Activated CD8-positive, alpha-beta memory T cell treated with anti-CD3 and anti-CD28 coated beads, Interleukin-2, amount 10 ng/mL, durations not matched to agents 7 days and 5 days (primary cell): ENCODE results near the gene VN1R5. TPM values are rescaled to one million over a fixed set of nuclear protein-coding genes. Genes with fewer than 3 reads are reported as not detected.
"Not testable (repeated sequence)": the region's sequence is repeated elsewhere in the genome, so short reads cannot be mapped to it uniquely, and the experiment has no call there.

Experiments used
- ATAC-seq: fragments of 150-1000 bp; cut with Tn5 transposase; one replicate; pipeline ENCODE4 v1.10.0; 2021; ENCODE audit warnings: moderate library complexity
- CTCF ChIA-PET: fragments of 350-600 bp; sonication (Branson Sonifier 250); formaldehyde crosslinking; loops from one replicate; lab custom pipeline; 2021; ENCODE audit warnings: antibody characterized with exemption; lab: Charles Lee
- DNase-seq: peaks from one replicate; pipeline ENCODE4 v3.0.0-alpha.2; 2020
- H3K27ac Mint-ChIP-seq: one replicate; pipeline ENCODE4 v1.8.0; 2021; ENCODE audit warnings: mild to moderate bottlenecking, mixed read lengths
- H3K27me3 Mint-ChIP-seq: one replicate; pipeline ENCODE4 v1.8.0; 2021; ENCODE audit warnings: mixed read lengths
- H3K36me3 Mint-ChIP-seq: one replicate; pipeline ENCODE4 v1.8.0; 2021; ENCODE audit warnings: mild to moderate bottlenecking, mixed read lengths
- H3K4me1 Mint-ChIP-seq: one replicate; pipeline ENCODE4 v1.8.0; 2021; ENCODE audit warnings: mixed read lengths
- H3K4me3 Mint-ChIP-seq: one replicate; pipeline ENCODE4 v1.8.0; 2021; ENCODE audit warnings: mild to moderate bottlenecking, moderate library complexity, mixed read lengths
- H3K9me3 Mint-ChIP-seq: one replicate; pipeline ENCODE4 v1.8.0; 2022; ENCODE audit warnings: low read depth, mixed read lengths
- total RNA-seq, 2 experiments: library from RNA; stranded (reverse); gene quantifications; one replicate each; pipeline ENCODE4 v1.2.3, GENCODE V29; 2021

VN1R5 gene
- not detected for total RNA-seq

- H3K27ac Mint-ChIP-seq, CTCF ChIA-PET, DNase-seq, H3K4me3 Mint-ChIP-seq, H3K9me3 Mint-ChIP-seq, H3K36me3 Mint-ChIP-seq, H3K4me1 Mint-ChIP-seq, H3K27me3 Mint-ChIP-seq, ATAC-seq: not testable (repeated sequence)
Measured at GRCh38 chr1:247255772-247256171, at the start of gene VN1R5. TSS of gene VN1R5 (plus strand) at chr1:247256072.

GRCh38 chr1:247209396-247209795, 46.5 kb upstream of the VN1R5 start:
- DNase-seq = no peak
- Mint-ChIP-seq H3K4me1 (peaks cover 60% of the 10 kb centered on the region), H3K27ac (peak overlapping the region; percentile 95), H3K4me3 (peak overlapping the region; percentile 77), H3K9me3 (peaks cover 18% of the 10 kb centered on the region), H3K36me3 (peaks cover 51% of the 10 kb centered on the region), H3K27me3 (no peaks in the 10 kb centered on the region)
- CTCF ChIA-PET = interaction anchor here (1.2 to 1.3 kb wide), 2 partner anchors 130 to 163 kb away, joined by 5 to 6 read pairs; partner anchors contain the start of gene ZNF670
- no peak for ATAC-seq

DNA sequence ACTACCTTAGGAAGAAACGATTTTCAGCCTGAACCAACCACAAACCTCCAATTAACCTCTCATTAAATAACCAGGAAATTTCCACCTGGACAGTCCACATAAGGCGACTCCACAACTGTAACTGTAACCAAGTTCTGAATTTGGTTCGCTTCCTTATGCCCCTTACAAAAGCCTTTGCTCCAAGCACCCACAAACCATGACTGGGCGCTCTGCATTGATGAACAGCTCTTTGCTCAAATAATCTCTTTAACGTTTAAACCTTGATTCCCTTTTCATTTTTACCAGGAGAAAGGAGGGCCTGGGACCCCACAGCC, 45.9 kb upstream of the VN1R5 start:
- Mint-ChIP-seq H3K4me3 (peak overlapping the region; percentile 77), H3K27ac (peak overlapping the region; percentile 95), H3K27me3 (no peaks in the 10 kb centered on the region), H3K9me3 (peaks cover 16% of the 10 kb centered on the region), H3K4me1 (peaks cover 59% of the 10 kb centered on the region), H3K36me3 (peaks cover 46% of the 10 kb centered on the region)
- CTCF ChIA-PET = interaction anchor here (1.2 to 1.3 kb wide), 2 partner anchors 131 to 163 kb away, joined by 5 to 6 read pairs; partner anchors contain the start of gene ZNF670
- DNase-seq = no peak
- no peak for ATAC-seq

- H3K4me3 Mint-ChIP-seq = peak overlapping the region; percentile 77
- peaks cover 43% of the 10 kb centered on the region for H3K36me3 Mint-ChIP-seq
- no peaks in the 10 kb centered on the region for H3K27me3 Mint-ChIP-seq
- CTCF ChIA-PET = interaction anchor here (1.2 to 1.3 kb wide), 2 partner anchors 131 to 162 kb away, joined by 5 to 6 read pairs; partner anchors contain the start of gene ZNF670
- peak; percentile 99 for ATAC-seq
- peak overlapping the region; percentile 95 for H3K27ac Mint-ChIP-seq
- DNase-seq = peak; percentile 98
- H3K9me3 Mint-ChIP-seq = peaks cover 16% of the 10 kb centered on the region
- peaks cover 56% of the 10 kb centered on the region for H3K4me1 Mint-ChIP-seq
Measured at GRCh38 chr1:247210376-247211117, 45.3 kb upstream of the VN1R5 start.

DNA sequence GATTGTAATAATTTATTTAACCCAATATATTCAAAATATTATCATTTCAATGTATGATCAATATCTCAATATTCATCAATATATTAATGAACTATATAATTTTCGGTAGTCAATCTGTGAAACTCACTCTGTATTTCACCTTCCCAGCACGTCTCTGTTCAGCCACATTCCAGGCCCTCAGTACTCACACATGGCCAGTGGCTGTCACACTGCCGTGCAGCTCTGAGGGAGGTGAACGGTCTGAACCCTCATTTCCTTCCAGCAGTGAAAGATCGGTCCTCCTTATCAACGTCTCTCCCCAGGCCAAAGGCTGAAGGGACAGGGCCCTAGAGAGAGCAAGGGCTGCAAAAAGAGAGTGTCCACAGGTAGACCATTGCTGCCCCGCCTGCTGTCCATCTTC, 44.5 kb upstream of the VN1R5 start:
- H3K4me1 Mint-ChIP-seq = peaks cover 49% of the 10 kb centered on the region
- ATAC-seq = no peak
- H3K9me3 Mint-ChIP-seq = peaks cover 9% of the 10 kb centered on the region
- CTCF ChIA-PET = no interaction called here
- H3K27me3 Mint-ChIP-seq = no peaks in the 10 kb centered on the region
- H3K27ac Mint-ChIP-seq = peak overlapping the region; percentile 46
- H3K4me3 Mint-ChIP-seq = no peak overlapping the region
- DNase-seq = no peak
- peaks cover 38% of the 10 kb centered on the region for H3K36me3 Mint-ChIP-seq

DNA sequence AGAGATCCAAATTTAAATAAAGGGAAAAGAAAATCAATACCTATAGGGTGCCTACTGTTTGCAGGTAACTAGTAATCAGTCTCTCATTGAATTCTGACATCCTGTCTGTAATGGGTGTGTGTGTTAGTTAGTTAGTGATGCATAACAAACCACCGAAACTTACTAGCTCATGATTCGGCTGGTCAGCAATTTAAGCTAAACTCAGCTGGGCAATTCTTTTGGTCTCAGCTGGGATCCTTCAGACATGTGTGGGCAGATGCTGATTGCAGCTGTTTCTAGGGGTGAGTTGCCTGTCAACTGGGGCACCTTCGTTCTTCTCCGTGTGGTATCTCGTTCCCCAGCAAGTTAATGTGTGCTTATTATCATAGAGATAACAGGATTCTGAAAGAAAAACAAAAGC, 43.9 kb upstream of the VN1R5 start:
- no peak for ATAC-seq
- H3K27ac Mint-ChIP-seq = peak overlapping the region; percentile 46

DNA sequence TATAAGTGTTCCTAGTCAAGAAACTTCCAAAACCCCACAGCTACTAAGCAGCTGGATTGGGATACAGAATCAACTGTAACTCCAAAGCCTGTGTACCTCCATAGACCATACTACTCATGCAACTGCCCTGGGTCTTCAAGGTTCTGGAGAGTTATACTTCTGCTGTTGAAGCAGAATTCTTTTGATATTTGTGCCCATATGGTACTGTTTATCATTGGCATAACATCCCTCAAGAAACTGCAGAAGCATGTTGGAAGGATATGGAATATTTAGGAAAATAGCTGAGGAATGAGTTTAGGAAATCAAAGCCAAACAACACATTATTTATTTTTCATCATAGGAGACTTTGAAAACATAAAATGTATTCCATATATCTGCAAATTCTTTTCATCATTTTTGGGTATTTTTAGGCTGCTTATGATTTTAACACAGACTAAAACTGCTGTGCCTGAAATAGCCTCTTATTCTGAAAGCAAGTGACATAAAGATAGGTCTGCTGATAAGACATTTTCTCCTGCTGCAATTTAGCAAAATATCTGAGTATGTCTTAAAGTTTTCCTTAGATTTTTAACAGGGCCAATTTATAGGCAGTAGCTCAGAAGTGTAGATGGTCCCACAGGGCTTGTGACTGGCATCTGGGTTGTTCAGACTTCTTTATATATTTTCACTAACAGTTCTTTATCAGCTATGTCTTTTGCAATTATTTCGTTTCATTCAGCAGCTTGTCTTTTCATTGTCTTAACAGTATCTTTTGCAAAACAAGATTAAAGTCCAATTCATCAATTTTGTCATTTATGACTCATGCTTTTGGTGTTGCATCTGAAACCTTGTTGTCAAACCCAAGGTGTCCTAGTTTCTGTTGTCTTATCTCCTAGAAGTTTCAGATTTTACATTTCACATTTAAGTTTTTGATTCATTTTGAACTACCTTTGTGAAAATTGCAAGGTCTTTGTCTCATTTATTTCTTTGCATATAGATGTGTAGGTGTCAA, 43.0 kb upstream of the VN1R5 start:
- peaks cover under 1% of the 10 kb centered on the region for H3K9me3 Mint-ChIP-seq
- DNase-seq = no peak
- peaks cover 43% of the 10 kb centered on the region for H3K4me1 Mint-ChIP-seq
- peaks cover 25% of the 10 kb centered on the region for H3K36me3 Mint-ChIP-seq
- peak overlapping the region; percentile 8 for H3K27ac Mint-ChIP-seq
- H3K27me3 Mint-ChIP-seq = peaks cover under 1% of the 10 kb centered on the region
- CTCF ChIA-PET = no interaction called here
- ATAC-seq = no peak
- H3K4me3 Mint-ChIP-seq = no peak overlapping the region

More for the DNA sequence above, 43.9 kb upstream of the VN1R5 start:
- Mint-ChIP-seq H3K4me1 (peaks cover 48% of the 10 kb centered on the region), H3K36me3 (peaks cover 34% of the 10 kb centered on the region), H3K27me3 (no peaks in the 10 kb centered on the region), H3K9me3 (peaks cover 9% of the 10 kb centered on the region), H3K4me3 (no peak overlapping the region)
- CTCF ChIA-PET = no interaction called here
- no peak for DNase-seq

DNA sequence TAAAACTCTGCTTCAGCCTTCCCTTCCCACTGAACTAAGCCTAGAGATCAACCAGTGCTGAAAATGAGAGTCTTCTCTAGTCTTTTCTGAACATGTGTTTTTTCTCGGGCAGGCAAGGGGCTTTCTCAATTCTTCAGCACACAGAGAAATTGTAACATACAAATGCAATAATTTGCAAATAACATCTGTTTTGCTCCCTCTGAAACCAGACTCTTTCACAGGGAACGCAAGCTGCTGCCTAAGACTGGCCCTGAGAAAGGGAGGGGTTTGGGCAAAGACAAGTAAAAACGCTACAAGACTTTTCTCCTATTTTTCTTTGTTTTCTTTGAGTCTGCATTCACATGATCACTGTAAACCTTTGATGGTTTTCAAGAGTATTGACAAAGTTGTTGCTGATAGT, 39.6 kb upstream of the VN1R5 start:
- Mint-ChIP-seq H3K4me3 (no peak overlapping the region), H3K27me3 (peaks cover 2% of the 10 kb centered on the region), H3K27ac (no peak overlapping the region), H3K36me3 (peaks cover 5% of the 10 kb centered on the region), H3K9me3 (peaks cover 3% of the 10 kb centered on the region), H3K4me1 (peaks cover 23% of the 10 kb centered on the region)
- no peak for ATAC-seq
- CTCF ChIA-PET = no interaction called here
- no peak for DNase-seq

- DNase-seq (no peak), ATAC-seq (no peak)
- peaks cover 7% of the 10 kb centered on the region for H3K4me1 Mint-ChIP-seq
- H3K27ac Mint-ChIP-seq = no peak overlapping the region
- H3K4me3 Mint-ChIP-seq = no peak overlapping the region
- H3K9me3 Mint-ChIP-seq = peaks cover 6% of the 10 kb centered on the region
- H3K36me3 Mint-ChIP-seq = peaks cover 5% of the 10 kb centered on the region
- peaks cover 4% of the 10 kb centered on the region for H3K27me3 Mint-ChIP-seq
- CTCF ChIA-PET = no interaction called here
Measured at GRCh38 chr1:247218121-247218651, 37.7 kb upstream of the VN1R5 start.

DNA sequence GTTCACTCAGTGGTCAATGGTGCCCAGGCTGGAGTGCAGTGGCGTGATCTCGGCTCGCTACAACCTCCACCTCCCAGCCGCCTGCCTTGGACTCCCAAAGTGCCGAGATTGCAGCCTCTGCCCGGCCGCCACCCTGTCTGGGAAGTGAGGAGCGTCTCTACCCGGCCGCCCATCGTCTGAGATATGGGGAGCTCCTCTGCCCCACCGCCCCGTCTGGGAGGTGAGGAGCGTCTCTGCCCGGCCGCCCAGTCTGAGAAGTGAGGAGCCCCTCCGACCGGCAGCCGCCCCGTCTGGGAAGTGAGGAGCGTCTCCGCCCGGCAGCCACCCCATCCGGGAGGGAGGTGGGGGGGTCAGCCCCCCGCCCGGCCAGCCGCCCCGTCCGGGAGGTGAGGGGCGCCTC, 35.6 kb upstream of the VN1R5 start:
- Mint-ChIP-seq H3K36me3 (peaks cover 11% of the 10 kb centered on the region), H3K9me3 (peaks cover 11% of the 10 kb centered on the region), H3K27me3 (peaks cover 17% of the 10 kb centered on the region)
- H3K4me1 Mint-ChIP-seq, ATAC-seq, CTCF ChIA-PET, H3K27ac Mint-ChIP-seq, DNase-seq, H3K4me3 Mint-ChIP-seq: not testable (repeated sequence)

DNA sequence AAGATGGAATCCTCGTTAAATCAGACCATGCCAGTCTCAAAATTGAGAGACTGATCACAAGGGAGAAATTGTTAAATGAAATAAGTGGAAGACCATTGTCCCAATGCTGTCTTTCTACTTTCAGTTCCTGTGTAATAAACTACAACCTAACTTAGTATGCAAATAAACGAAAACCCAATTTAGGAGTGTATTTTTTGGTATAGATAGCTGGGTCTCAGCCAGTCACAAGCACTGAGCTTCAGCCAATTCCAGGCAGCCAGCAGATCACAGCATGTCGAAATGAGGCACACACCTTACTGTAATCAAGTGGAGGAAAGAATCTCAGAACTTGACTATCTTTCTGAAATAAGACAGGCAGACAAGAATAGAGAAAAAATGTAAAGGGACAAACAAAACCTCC, 33.0 kb upstream of the VN1R5 start:
- no peak overlapping the region for H3K27ac Mint-ChIP-seq
- no peak for DNase-seq
- H3K4me3 Mint-ChIP-seq = no peak overlapping the region
- H3K27me3 Mint-ChIP-seq = peaks cover 17% of the 10 kb centered on the region
- H3K4me1 Mint-ChIP-seq = no peaks in the 10 kb centered on the region
- peaks cover 8% of the 10 kb centered on the region for H3K36me3 Mint-ChIP-seq
- CTCF ChIA-PET = no interaction called here
- peaks cover 11% of the 10 kb centered on the region for H3K9me3 Mint-ChIP-seq
- ATAC-seq = no peak

DNA sequence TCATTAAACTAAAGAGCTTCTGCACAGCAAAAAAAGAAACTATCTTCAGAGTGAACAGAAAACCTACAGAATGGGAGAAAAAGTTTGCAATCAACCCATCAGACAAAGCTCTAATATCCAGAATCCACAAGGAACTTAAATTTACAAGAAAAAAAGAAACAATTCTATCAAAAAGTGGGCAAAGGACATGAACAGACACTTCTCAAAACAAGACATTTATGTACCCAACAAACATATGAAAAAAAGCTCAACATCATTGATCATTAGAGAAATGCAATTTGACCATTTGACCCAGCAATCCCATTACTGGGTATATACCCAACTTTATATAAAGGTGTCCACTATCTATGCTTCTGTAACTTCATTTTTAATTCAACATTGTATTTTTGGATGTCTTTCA, 31.1 kb upstream of the VN1R5 start:
- Mint-ChIP-seq H3K4me3 (no peak overlapping the region), H3K36me3 (peaks cover 10% of the 10 kb centered on the region), H3K9me3 (peaks cover 10% of the 10 kb centered on the region), H3K4me1 (no peaks in the 10 kb centered on the region), H3K27ac (no peak overlapping the region), H3K27me3 (peaks cover 14% of the 10 kb centered on the region)
- DNase-seq (no peak), ATAC-seq (no peak)
- CTCF ChIA-PET = no interaction called here

DNA sequence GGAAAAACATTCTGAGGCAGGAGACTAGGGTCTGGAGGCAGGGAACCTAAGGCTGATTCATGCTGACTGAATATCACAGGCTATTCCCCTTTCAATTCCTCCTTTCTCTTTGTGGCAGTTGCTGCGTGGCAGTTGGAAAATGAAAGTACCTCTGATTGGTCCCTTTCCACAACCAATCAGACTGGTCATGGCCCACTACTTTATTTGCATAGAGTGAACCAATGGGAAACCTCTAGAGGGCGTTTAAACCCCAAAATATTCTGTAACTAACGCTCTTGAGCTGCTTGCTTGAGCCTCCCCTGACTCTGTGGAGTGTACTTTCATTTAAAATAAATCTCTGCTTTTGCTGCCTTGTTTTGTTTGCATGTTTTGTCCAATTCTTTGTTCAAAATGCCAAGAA, 27.7 kb upstream of the VN1R5 start:
- H3K9me3 Mint-ChIP-seq = peaks cover 13% of the 10 kb centered on the region
- H3K36me3 Mint-ChIP-seq = peaks cover 10% of the 10 kb centered on the region
- H3K27ac Mint-ChIP-seq = no peak overlapping the region
- DNase-seq (no peak), ATAC-seq (no peak)
- peaks cover 13% of the 10 kb centered on the region for H3K27me3 Mint-ChIP-seq
- no peak overlapping the region for H3K4me3 Mint-ChIP-seq
- H3K4me1 Mint-ChIP-seq = no peaks in the 10 kb centered on the region
- CTCF ChIA-PET = no interaction called here
